ENCODE measurements around the gene CPPED1.
"Not testable (repeated sequence)": the region's sequence is repeated elsewhere in the genome, so short reads cannot be mapped to it uniquely, and the experiment has no call there.

CPPED1 gene

DNA sequence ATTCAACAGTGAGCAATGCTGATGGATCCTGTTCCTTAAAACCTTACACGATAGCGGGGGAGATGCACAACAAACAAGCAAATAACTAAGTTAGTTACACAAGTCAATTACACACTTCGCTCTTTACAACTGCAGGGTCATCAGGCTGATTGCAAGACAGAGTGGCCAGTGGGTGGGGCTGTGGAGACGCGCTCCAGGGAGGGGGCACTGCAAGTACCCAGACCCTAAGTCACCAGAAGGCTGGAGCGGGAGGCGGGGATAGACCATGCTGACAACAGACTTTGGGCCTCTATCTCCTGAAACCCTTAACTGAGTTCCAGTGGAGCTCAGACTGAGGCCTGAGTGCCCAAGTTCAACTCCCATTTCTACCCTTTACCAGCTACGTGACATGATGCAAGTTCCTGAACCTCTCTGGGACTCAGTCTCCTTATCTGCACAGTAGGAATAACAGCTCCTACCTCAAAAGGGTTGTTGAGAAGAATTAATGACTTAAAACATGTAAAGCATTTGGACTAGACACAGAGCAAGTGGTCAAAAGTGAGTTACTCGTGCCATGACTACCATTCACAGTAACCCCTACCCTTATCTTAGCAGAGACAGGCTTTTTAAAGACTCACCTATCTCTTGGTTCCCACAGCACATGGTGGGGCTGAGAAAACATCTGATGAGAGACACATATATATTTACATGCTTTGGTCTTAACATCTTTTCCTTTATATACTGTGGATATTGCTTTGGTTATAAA is 10.4 kb downstream of the CPPED1 start:
- TF ChIP-seq, protein P1, sequence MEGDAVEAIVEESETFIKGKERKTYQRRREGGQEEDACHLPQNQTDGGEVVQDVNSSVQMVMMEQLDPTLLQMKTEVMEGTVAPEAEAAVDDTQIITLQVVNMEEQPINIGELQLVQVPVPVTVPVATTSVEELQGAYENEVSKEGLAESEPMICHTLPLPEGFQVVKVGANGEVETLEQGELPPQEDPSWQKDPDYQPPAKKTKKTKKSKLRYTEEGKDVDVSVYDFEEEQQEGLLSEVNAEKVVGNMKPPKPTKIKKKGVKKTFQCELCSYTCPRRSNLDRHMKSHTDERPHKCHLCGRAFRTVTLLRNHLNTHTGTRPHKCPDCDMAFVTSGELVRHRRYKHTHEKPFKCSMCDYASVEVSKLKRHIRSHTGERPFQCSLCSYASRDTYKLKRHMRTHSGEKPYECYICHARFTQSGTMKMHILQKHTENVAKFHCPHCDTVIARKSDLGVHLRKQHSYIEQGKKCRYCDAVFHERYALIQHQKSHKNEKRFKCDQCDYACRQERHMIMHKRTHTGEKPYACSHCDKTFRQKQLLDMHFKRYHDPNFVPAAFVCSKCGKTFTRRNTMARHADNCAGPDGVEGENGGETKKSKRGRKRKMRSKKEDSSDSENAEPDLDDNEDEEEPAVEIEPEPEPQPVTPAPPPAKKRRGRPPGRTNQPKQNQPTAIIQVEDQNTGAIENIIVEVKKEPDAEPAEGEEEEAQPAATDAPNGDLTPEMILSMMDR (IDR thresholded peaks at IDR 0.05; ENCODE audit: unreplicated experiment in 3 of 3): no peak
- H3K4me3 Mint-ChIP-seq: no peak overlapping the region
- H3K4me1 Mint-ChIP-seq: no peaks in the 10 kb centered on the region
- H3K9me3 Mint-ChIP-seq: no peaks in the 10 kb centered on the region
- no peak overlapping the region for H3K27ac Mint-ChIP-seq
- H3K27me3 Mint-ChIP-seq (ENCODE audit: low read depth): no peaks in the 10 kb centered on the region
- peaks cover 8% of the 10 kb centered on the region for H3K36me3 Mint-ChIP-seq (ENCODE audit: low read depth)

DNA sequence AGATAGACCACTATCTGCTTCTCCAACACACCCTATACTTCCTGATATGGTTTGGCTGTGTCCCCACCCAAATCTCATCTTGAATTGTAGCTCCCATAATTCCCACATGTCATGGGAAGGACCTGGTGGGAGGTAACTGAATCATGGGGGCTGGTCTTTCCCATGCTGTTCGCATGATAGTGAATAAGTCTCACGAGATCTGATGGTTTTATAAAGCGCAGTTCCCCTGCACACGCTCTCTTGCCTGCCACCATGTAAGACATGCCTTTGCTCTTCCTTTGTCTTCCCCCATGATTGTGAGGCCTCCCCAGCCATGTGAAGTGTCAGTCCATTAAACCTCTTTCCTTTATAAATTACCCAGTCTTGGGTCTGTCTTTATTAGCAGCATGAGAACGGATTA is 11.2 kb downstream of the CPPED1 start:
- H3K4me1 Mint-ChIP-seq; H3K4me3 Mint-ChIP-seq; H3K36me3 Mint-ChIP-seq (ENCODE audit: low read depth); H3K27me3 Mint-ChIP-seq (ENCODE audit: low read depth); H3K27ac Mint-ChIP-seq; H3K9me3 Mint-ChIP-seq: not testable (repeated sequence)

DNA sequence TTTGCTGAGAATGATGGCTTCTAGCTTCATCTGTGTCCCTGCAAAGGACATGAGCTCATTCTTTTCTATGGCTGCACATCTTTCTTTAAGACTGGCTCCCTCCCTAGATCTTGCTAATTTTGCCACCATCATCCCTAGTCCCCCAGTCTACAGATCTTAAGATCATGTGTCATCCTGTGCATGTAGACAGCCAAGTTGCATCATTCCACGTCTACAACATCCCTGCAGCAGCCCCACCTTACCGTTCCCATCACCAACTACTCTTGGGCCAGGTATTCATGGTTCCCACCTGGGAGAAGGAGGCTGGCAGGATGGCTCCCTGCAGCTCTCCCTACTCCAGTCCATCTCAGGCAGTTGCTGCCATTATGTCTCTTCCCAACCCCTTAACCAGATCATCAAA is 12.3 kb downstream of the CPPED1 start:
- no peak overlapping the region for H3K27ac Mint-ChIP-seq
- no peaks in the 10 kb centered on the region for H3K4me1 Mint-ChIP-seq
- no peaks in the 10 kb centered on the region for H3K9me3 Mint-ChIP-seq
- no peak overlapping the region for H3K4me3 Mint-ChIP-seq
- TF ChIP-seq, protein P1 (IDR thresholded peaks at IDR 0.05; ENCODE audit: unreplicated experiment in 3 of 3): no peak
- no peaks in the 10 kb centered on the region for H3K27me3 Mint-ChIP-seq (ENCODE audit: low read depth)
- peaks cover 8% of the 10 kb centered on the region for H3K36me3 Mint-ChIP-seq (ENCODE audit: low read depth)

DNA sequence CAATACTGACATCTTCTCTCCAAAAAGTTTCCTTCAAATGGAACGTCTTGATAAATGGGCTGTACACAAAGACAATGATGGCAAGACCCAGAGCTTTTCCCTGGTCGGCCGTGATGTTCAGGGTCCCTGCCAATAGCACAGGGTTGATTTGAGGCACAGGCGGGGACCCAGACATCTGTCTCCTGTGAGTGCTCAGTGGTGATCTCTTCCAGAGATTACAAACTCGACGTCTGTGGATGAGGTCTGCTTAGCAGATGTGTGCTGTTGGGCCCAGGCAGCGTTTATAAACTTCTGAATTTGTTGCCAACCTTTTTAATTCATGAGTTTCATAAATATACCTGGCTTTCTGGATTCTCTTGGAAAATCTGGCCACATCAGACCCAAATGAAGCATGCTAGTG is 14.9 kb downstream of the CPPED1 start:
- no peaks in the 10 kb centered on the region for H3K4me1 Mint-ChIP-seq
- no peak overlapping the region for H3K4me3 Mint-ChIP-seq
- no peaks in the 10 kb centered on the region for H3K9me3 Mint-ChIP-seq
- H3K36me3 Mint-ChIP-seq (ENCODE audit: low read depth): peaks cover 8% of the 10 kb centered on the region
- no peaks in the 10 kb centered on the region for H3K27me3 Mint-ChIP-seq (ENCODE audit: low read depth)
- TF ChIP-seq, protein P1 (IDR thresholded peaks at IDR 0.05; ENCODE audit: unreplicated experiment in 3 of 3): no peak
- H3K27ac Mint-ChIP-seq: no peak overlapping the region

DNA sequence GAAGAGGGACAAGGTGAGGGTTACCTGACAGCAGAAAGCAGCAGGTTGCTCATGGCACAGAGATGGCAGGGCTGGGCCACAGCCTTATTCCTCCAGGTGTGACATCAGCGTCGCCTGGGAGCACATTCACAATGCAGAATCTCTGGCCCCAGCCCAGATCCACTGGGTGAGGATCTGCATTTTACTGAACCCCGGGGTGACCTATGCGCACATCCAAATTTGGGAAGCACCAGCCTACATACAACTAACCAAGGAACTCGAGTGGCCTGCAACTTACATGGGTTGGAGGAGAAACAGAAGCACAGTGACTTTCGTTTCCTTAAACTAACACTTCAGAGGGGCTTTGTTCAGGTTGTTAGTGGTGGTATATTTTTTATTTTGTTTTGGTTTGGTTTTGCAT is 17.6 kb downstream of the CPPED1 start:
- no peak overlapping the region for H3K27ac Mint-ChIP-seq
- TF ChIP-seq, protein P1 (IDR thresholded peaks at IDR 0.05; ENCODE audit: unreplicated experiment in 3 of 3): no peak
- H3K4me3 Mint-ChIP-seq: no peak overlapping the region
- H3K36me3 Mint-ChIP-seq (ENCODE audit: low read depth): peaks cover 4% of the 10 kb centered on the region
- H3K9me3 Mint-ChIP-seq: no peaks in the 10 kb centered on the region
- no peaks in the 10 kb centered on the region for H3K4me1 Mint-ChIP-seq
- H3K27me3 Mint-ChIP-seq (ENCODE audit: low read depth): no peaks in the 10 kb centered on the region

DNA sequence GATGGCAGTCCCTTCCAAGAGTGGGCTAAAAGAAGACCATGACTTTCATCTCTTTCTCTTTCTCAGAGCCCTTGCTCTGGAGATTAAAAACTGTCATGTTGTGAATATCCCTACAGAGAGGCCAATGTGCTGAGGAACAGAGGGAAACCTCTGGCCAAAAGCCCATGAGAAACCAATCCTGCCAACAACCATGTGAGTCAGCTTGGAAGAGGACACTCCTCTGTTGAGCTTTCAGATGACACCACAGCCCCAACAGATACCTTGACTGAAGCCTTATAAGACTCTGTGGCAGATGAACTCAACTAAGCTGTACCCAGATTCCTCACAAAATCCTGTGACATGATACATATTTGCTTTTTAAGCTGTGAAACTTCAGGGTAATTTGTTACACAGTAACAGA is 19.6 kb downstream of the CPPED1 start:
- TF ChIP-seq, protein P1 (IDR thresholded peaks at IDR 0.05; ENCODE audit: unreplicated experiment in 3 of 3): no peak
- Mint-ChIP-seq H3K4me3 (no peak overlapping the region), H3K9me3 (no peaks in the 10 kb centered on the region), H3K36me3 (ENCODE audit: low read depth) (peaks cover 18% of the 10 kb centered on the region), H3K27ac (no peak overlapping the region), H3K4me1 (no peaks in the 10 kb centered on the region), H3K27me3 (ENCODE audit: low read depth) (no peaks in the 10 kb centered on the region)
